ENCODE measurements around the gene MGMT.

DNA sequence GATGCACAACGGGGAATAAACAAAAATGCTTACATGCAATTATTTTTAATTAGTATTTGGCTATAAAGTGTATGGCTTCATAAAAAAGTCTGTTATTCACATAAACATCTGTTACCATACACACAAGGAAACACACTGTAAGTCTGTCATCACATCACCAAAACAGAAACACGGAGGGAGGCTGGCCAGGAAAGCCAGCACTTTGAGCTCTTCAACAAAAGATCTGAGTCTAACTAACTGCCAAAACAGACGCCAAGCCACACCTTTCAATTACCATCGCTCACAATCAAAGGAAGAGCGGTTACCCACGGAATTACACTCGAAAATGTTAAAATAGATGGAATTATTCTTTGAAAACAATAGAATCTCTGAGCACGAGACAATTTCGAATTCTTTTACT, 49.2 kb upstream of the MGMT start:
- TF ChIP-seq CTCF (conservative IDR thresholded peaks at IDR 0.05 in 1 of 2, IDR thresholded peaks at IDR 0.05 in 1 of 2; ENCODE audit: low read depth in 1 of 2, low read length in 2 of 2) (no peak), EZH2 (IDR thresholded peaks at IDR 0.05; ENCODE audit: low read length, missing control alignments) (no peak)

All from fibroblast of lung (primary cell).